D341Med (cell line): ENCODE results near the gene PIK3R2.

Experiments used
- DNase-seq: peaks from one replicate; pipeline ENCODE4 v3.0.0; 2012; ENCODE audit warnings: low spot score

The PIK3R2 gene

DNA sequence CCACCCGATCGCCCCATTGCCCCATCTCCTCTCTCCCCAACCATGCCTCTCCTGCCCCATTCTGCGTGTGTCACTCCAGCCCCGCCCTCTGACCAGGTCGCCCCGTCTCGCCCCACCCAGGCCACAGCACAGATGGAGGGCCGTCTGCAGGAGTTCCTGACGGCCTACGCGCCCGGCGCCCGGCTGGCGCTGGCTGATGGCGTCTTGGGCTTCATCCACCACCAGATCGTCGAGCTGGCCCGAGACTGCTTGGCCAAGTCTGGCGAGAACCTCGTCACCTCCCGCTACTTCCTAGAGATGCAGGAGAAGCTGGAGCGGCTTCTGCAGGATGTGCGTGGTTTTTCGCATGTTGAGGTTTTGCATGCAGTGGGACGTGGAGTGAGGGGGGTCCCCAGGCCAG is 29.1 kb upstream of the PIK3R2 start:
- no peak for DNase-seq

DNA sequence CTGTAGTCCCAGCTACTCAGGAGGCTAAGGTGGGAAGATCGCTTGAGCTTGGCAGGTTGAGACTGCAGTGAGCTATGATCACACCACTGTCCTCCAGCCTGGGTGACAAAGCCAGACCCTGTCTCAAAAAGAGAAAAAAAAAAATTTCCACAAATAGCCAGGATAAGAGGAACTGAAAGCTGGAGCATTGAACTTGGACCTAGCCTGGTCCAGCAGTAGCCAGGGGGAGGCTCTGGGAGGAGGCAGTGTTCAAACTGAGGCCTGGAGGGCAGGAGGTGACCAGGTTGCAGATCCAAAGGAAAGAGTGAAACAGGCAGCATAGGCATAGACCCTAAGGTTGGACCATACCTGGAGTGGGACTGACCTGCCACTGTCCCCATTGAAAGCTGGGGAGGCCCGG is 26.9 kb upstream of the PIK3R2 start:
- no peak for DNase-seq

DNA sequence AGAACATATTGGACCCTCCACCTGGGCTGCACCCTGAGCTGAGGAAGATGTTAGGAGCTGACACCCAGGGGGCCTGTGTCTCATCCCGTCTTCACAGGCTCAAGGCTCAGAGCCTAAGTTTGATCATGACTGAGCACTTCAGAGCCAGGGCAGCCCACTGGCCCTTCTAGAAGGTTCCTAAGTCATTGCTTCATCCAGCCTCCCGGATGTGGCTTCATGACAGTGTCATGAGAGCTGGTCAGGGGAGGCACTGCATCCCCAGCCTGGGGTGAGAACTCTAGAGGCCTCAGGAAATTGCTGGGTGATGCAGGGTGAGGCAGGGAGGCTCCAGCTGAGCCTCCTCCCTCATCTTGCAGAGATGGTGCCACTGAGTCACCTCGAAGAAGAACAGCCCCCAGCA is 24.9 kb upstream of the PIK3R2 start:
- no peak for DNase-seq

DNA sequence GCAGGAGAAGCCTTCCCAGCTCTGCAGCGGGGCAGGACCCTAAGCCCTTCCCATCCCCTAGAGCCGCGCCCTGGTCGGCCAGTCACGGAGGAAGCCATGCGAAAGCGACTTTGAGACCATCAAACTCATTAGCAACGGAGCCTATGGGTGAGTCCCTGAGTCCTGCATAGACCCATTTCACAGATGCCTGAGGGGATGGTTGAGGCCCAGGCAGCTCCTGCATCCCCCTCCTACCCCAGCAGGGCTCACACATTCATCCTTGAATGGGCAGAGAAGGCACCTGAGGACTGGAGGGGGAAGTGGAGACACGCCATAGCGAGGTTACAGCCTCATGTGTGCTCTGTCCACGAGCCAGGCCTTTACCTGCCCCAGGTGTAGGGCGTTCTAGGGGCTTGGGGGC is 24.2 kb upstream of the PIK3R2 start:
- no peak for DNase-seq

DNA sequence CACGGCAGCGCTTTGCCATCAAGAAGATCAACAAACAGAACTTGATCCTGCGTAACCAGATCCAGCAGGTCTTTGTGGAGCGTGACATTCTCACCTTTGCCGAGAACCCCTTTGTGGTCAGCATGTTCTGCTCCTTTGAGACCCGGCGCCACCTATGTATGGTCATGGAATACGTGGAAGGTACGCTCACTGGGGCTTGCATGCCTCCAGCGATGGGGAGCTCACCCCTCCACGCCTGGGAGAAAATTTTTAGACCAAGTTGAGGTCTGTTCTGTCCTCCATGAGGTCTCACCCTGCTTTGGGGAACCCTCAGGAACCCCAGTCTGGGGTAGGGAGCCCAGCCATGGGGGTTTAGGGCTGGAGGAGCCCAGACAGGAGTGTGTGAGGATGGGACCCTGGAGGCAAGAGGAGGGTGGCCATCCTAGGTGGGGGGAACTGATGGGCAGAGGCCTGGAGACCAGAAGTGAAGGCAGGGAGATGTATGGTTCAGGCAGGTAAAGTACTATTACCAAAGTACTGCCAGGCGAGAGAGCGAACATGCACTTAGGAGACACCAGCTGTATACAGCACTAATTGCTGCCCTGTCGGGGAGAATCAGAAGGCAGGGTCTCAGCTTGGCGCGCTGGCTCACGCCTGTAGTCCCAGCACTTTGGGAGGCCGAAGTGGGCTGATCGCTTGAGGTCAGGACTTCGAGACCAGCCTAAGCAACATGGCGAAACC is 22.3 kb upstream of the PIK3R2 start:
- DNase-seq: no peak

DNA sequence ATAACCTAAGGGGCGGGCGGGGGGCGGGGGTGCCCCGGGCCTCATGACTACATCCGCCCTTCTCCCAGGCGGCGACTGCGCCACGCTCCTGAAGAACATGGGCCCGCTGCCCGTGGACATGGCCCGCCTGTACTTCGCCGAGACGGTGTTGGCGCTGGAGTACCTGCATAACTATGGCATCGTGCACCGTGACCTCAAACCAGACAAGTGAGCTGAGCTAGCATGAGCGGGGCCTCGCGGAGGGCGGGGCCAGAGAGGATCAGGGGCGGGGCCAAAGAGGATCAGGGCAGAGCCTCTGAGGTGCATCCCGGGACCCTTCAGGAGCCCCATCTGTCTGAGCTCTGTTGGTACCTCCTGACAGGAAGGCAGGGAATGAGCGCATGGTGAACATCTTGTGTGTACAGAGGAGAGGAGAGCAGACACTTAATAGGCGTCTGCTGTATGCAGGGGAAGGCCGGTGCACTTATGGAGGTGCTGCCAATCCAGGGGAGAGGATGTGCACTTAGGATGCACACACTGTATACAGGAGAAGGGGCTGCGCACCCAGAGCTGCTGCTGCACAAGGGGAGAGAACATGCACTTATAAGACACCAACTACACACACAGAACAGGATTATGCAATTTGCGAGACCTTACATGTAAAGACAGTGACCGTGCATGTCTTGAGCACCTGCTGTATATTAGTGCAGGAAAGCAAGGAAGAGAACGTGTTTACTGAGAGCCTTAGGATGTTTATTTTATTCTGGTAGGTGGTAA is 20.9 kb upstream of the PIK3R2 start:
- peak; percentile 78 for DNase-seq

DNA sequence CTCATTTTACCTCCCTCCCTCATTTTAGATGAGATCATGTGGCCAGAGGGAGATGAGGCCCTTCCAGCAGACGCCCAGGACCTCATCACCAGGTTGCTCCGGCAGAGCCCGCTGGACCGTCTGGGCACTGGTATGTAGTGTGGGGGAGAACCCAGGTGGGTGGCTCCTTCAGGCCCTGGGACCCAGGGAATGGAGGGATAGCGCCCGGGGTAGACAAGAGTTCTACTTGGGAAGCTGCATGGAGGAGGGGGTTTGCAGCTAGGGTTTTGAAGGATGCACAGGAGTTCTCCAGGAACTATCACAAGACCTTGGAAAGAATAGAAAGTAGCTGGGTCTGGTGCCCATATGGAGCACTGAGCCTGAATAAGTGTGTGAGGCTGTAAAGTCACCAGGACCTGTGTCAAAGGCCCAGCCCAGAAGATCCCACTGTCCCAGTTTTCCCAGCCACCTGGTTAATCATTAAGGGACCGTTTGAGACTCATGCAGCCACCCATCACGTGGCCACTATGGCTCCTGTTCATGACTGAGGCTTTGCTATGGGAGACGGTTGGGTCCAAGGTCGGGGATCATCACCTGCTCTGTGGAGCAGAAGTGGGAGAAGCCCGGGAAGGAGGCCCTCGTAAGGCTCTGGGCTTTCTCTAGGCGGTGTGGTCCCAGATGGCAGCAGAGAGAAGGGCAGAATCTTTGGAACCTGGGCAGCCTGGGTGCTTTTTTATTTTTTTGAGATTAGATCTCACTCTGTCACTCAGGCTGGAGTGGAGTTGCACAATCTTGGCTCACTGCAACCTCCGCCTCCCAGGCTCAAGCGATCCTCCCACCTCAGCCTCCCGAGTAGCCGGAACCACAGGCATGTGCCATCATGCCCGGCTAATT is 17.0 kb upstream of the PIK3R2 start:
- DNase-seq: no peak

DNA sequence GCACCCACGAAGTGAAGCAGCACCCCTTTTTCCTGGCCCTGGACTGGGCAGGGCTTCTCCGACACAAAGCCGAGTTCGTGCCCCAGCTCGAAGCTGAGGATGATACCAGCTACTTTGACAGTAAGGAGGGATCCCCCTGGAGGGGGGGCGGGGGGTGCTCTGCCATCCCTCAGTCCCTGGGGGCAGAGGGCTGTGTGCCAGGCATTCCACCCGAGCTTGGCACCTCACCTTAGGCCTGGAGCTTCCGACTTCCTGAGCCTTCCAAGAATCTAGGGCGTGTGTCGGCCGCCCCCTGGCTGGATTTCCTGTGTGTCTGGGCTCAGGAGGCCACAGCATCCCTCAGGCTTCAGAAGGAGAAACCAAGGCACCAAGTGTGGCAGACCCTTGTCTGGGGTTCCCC is 15.7 kb upstream of the PIK3R2 start:
- DNase-seq: no peak

DNA sequence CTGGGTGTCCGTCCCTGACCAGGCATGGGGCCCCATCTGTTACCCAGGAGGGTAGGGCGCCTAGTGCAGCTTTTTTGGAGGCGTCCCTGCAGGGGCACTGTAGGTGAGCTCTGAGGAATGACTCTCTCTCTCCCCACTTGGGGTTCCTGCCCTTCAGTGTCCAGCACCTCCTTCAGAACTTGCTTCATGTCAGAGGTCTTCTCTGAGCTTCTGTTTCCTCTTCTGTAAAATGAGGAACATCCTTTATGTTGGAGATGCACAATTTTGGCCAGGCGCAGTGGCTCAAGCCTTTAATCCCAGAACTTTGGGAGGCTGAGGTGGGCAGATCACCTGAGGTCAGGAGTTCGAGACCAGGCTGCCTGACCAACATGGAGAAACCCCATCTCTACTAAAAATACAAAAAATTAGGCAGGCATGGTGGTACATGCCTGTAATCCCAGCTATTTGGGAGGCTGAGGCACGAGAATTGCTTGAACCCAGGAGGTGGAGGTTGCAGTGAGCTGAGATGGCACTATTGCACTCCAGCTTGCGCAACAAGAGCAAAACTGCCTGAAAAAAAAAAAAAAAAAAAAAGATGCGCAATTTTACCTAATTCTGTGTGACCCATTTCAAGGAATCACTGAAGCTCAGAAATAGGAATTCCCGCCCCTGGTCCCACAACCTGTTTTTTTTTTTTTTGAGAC is 15.2 kb upstream of the PIK3R2 start:
- no peak for DNase-seq

DNA sequence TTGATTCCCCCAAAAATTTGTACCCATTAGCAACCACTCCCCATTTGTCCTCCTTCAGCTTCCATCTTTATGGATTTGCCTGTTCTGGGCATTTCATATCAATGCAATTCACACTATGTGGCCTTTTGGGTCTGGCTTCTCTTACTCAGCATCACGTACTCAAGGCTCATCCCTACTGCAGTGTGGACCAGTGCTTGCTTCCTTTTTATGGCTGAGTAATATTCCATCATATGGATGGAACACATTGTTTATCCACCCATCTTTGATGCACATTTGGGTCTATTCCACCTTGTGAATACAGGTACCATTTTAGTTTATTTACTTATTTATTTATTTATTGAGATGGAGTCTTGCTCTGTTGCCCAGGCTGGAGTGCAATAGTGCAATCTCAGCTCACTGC is 12.5 kb upstream of the PIK3R2 start:
- no peak for DNase-seq

DNA sequence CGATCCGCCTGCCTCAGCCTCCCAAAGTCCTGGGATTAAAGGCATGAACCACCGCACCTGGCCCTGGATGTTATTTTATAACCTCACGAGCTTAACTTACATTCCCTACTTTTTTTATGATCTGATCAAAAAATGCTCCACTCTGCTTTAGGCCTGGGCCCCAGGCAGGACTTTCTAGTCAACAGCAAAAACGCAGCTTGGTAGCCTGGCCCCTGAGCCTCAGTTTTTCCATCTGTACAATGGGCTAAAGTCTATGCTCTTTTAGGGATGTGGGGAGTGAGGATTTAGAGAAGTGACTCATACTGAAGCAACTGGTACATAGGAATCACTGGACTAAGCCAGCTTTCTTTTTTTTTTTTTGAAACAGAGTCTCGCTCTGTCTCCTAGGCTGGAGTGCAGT is 11.9 kb upstream of the PIK3R2 start:
- DNase-seq: no peak

DNA sequence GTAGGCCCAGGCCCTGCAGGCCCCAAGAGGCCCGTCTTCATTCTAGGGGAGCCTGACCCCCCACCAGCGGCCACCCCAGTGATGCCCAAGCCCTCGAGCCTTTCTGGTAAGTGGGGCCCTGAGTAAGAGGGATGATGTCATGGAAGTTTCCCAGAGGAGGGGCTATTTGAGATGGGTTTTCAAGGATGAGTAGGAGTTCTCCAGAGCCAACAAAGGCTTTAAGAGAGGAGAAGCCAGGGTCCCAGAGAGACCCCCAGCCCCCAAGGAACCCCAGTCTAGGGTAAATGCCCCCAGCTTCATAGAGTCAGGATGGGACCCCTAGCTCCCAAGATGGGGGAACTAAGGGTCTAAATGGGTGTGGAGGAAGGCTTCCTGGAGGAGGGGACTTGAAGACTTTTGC is 9.1 kb upstream of the PIK3R2 start:
- no peak for DNase-seq

DNA sequence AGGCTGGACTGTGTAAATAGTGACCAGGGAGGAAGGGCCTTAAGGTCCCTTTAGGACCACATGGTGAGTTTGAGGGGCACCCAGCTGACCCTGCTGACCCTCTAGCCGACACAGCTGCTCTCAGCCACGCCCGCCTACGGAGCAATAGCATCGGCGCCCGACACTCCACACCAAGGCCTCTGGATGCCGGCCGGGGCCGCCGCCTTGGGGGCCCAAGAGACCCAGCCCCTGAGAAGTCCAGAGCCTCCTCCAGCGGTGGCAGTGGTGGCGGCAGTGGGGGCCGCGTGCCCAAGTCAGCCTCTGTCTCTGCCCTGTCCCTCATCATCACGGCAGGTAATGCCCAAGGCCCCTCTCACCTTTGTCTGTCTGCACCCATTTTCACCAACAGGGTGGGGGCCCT is 8.6 kb upstream of the PIK3R2 start:
- DNase-seq: no peak

DNA sequence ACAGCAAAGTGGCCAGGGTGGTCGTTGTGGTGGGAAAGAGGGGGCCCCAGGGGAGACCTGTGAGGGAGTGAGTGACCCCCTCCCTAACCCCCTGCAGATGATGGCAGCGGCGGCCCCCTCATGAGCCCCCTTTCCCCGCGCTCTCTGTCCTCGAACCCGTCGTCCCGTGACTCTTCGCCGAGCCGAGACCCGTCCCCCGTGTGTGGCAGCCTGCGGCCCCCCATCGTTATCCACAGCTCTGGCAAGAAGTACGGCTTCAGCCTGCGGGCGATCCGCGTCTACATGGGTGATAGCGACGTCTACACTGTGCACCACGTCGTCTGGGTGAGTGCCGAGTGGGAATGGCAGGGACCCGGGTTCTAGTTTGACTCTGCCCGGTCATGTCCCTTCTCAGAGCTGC is 8.1 kb upstream of the PIK3R2 start:
- no peak for DNase-seq

DNA sequence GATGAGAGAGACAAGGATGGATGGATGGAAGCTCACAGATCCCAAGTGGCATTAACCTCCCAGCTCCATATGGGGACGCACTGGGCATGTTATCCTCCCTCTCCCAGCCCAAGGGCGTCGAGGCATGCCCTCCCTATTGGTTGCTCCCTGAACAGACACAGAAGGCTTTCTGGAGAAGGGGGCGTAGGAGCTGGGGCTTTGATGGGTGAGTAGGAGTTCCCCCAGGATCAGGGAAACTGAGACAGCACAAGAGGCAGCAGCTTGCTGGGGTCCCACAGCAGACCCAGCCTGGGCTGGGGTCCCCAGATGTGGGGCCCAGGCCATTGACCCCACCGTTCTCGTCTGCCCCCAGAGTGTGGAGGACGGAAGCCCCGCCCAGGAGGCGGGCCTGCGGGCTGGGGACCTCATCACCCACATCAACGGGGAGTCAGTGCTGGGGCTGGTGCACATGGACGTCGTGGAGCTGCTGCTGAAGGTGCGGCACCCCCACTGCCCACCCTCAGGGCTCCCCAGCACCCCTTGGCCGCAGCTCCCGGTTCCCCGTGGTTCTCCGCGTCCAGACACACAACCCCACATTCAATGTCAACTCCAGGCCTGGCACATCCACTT is 7.5 kb upstream of the PIK3R2 start:
- DNase-seq: no peak

DNA sequence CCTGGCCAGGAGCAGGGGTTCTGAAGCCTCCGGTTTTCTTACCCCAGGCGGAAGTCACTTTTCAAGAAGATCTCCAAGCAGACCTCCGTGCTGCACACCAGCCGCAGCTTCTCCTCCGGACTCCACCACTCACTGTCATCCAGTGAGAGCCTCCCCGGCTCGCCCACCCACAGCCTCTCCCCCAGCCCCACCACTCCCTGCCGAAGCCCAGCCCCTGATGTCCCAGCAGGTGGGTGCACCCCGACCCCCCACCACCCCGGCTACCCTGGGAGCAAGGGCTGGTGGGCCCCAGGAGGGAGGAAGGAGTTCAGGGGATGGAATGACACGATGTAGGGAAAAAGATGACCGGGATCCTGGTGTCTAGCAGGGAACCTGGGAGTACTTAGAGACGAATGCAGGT is 5.6 kb upstream of the PIK3R2 start:
- DNase-seq: no peak

DNA sequence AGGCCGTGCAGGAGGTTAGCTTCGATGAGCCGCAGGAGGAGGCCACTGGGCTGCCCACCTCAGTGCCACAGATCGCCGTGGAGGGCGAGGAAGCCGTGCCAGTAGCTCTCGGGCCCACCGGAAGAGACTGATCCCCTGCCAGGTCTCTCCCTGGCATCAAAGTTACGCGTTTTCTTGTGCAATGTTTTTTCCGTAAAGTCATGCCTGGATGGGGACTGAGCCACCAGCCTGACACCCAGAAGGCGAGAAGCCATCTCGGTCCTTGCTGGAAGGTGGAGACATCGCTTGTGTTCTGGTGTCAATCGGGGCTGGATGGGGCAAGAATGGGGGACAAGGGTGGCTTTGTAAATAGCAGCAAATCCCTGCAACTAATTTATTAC is 3.4 kb upstream of the PIK3R2 start:
- DNase-seq: no peak

DNA sequence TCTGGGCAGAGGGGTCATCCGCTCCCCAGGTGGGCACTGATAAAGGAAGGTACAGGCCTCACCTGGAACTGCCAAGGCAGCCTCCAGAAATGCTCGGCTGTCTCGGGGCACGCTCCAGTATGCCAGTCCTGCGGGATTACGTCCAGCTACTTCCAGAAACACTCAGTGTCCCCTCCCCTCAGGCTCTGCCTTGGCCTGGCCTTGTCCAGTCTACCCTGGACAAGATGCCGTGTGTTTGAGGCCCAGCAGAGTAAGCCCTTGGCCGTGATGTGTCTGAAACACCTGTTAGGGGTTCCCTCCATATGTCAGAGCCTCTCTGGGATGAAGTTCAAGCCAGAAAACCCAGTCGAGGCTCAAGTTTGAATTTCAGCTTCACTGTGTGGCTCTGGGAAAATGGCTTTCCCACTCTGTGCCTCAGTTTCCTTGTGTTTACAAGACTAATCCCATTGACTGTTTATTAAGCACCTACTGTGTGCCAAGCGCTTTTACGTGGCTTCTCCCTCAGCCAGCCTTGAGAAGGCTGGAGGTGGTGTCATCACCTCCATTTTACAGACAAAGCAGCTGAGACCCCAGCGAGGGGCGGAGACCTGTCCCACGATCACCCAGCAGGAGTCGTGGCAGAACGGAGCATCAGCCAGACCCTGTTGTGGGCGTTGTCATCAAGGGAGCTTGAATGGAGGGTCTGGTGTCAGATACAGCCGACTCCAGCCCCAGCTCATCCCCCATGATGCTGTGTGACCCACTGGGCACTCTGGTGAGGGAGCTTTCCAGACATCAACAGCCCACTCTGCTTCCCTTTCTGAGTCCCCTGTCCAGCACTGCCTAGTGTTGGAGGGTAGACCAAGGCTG is 2.0 kb upstream of the PIK3R2 start:
- DNase-seq: no peak

DNA sequence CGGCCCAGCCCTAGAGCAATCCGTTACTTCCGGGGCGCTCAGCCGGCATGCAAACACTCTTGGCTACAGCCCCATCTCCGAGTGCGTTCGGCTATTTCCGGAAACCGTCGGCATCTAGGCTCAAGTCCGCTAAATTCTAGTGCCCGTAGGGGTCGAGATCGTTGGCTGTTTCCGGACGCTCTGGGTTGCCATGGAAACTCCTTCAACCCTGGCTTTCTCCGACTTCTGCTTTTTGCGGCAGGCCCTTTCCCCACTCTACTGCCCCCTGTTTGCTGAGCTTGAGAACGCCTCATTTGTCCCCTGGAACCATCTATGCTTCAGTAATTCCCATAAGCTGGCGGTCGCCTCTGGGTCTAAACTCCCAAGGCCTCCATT is 534 bp upstream of the PIK3R2 start:
- peak; percentile 93 for DNase-seq

DNA sequence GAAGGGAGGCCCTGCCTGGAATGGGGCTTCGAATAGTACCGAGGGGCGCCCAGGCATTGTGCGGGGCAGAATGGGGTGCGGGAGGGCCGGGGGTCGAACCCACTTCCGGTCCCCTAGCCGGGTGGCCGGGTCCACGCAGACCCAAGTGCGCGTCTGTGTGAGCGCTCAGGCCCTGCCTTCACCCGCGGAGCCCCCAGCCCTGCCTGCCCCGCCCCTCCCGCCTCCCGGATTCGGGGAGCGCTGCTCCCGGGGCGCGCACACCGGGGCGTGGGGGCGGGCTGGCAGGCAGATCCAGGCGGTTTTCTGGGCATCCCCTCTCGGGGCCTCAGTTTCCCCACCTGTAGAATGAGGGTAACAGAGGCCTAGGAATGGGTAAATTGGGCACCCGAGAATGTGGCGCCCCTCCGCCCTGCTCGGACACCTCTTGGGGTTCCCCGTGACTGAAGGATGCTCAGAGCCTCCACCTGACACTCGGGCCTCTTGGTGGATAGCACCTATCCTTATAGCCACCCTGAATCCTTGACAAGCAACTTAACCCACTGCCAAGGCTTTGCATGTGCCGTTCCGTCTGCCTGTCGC is 682 bp downstream of the PIK3R2 start:
- DNase-seq: peak; percentile 57
